ENCODE data around the gene SHOC2. TPM values are rescaled to one million over a fixed set of nuclear protein-coding genes. Genes with fewer than 3 reads are reported as not detected.

The SHOC2 gene
- total RNA-seq, 1 donor from 2014 or later: 106 TPM

GRCh38 chr10:110969183-110969582 is 49.8 kb downstream of the SHOC2 start:
- ChIA-PET CTCF (no interaction called here), POLR2A (no interaction called here)
- DNase-seq: no peak
- ATAC-seq (ENCODE audit: low read depth): no peak
- Mint-ChIP-seq H3K27me3 (no peaks in the 10 kb centered on the region), H3K9me3 (no peaks in the 10 kb centered on the region), H3K36me3 (ENCODE audit: low read depth) (peaks cover 38% of the 10 kb centered on the region), H3K4me3 (no peak overlapping the region), H3K4me1 (peaks cover 71% of the 10 kb centered on the region), H3K27ac (no peak overlapping the region)
- intact Hi-C loops (cut with micrococcal nuclease): no loop called here
- no peak for TF ChIP-seq CTCF (IDR thresholded peaks at IDR 0.05)

- Mint-ChIP-seq H3K27me3 (no peaks in the 10 kb centered on the region), H3K36me3 (ENCODE audit: low read depth) (peaks cover 35% of the 10 kb centered on the region), H3K4me3 (no peak overlapping the region), H3K27ac (no peak overlapping the region), H3K9me3 (no peaks in the 10 kb centered on the region), H3K4me1 (peaks cover 79% of the 10 kb centered on the region)
- ATAC-seq (ENCODE audit: low read depth) (no peak), DNase-seq (no peak)
- ChIA-PET POLR2A (no interaction called here), CTCF (no interaction called here)
- TF ChIP-seq CTCF (IDR thresholded peaks at IDR 0.05): no peak
- intact Hi-C loops (cut with micrococcal nuclease): loop anchor here (2.0 to 5.0 kb wide), 3 partner anchors 17 to 49 kb away; no protein-coding TSS in a partner anchor
These were observed 52.2 kb downstream of the SHOC2 start for GRCh38 chr10:110971638-110972037.

GRCh38 chr10:110972231-110973134 is 53.1 kb downstream of the SHOC2 start:
- POLR2A ChIA-PET: interaction anchor here (0.6 kb wide), 2 partner anchors 39 to 45 kb away, joined by 3 to 4 read pairs; no protein-coding TSS in a partner anchor
- H3K4me1 Mint-ChIP-seq: peaks cover 77% of the 10 kb centered on the region
- no peak for ATAC-seq (ENCODE audit: low read depth)
- H3K4me3 Mint-ChIP-seq: no peak overlapping the region
- H3K27me3 Mint-ChIP-seq: no peaks in the 10 kb centered on the region
- peaks cover 39% of the 10 kb centered on the region for H3K36me3 Mint-ChIP-seq (ENCODE audit: low read depth)
- peak overlapping the region; percentile 25 for H3K27ac Mint-ChIP-seq
- DNase-seq: no peak
- intact Hi-C loops (cut with micrococcal nuclease): loop anchor here (1.0 to 5.0 kb wide), 3 partner anchors 7 to 50 kb away; no protein-coding TSS in a partner anchor
- H3K9me3 Mint-ChIP-seq: no peaks in the 10 kb centered on the region
- TF ChIP-seq CTCF (IDR thresholded peaks at IDR 0.05): no peak
- CTCF ChIA-PET: no interaction called here

- Mint-ChIP-seq H3K27me3 (no peaks in the 10 kb centered on the region), H3K4me3 (peak overlapping the region; percentile 48), H3K27ac (peak overlapping the region; percentile 66), H3K4me1 (peaks cover 79% of the 10 kb centered on the region), H3K36me3 (ENCODE audit: low read depth) (peaks cover 39% of the 10 kb centered on the region), H3K9me3 (no peaks in the 10 kb centered on the region)
- ChIA-PET POLR2A (no interaction called here), CTCF (no interaction called here)
- no peak for TF ChIP-seq CTCF (IDR thresholded peaks at IDR 0.05)
- intact Hi-C loops (cut with micrococcal nuclease): loop anchor here (1.0 to 5.0 kb wide), 3 partner anchors 8 to 51 kb away; no protein-coding TSS in a partner anchor
- DNase-seq (no peak), ATAC-seq (ENCODE audit: low read depth) (peak; percentile 45)
These were observed 54.0 kb downstream of the SHOC2 start for GRCh38 chr10:110973400-110973799.

- Mint-ChIP-seq H3K36me3 (ENCODE audit: low read depth) (peaks cover 41% of the 10 kb centered on the region), H3K27ac (no peak overlapping the region), H3K9me3 (no peaks in the 10 kb centered on the region), H3K4me1 (peaks cover 85% of the 10 kb centered on the region), H3K27me3 (no peaks in the 10 kb centered on the region), H3K4me3 (no peak overlapping the region)
- ChIA-PET POLR2A (interaction anchor here (0.6 kb wide), 1 partner anchor 1402 kb away, joined by 3 read pairs; no protein-coding TSS in a partner anchor), CTCF (no interaction called here)
- no peak for TF ChIP-seq CTCF (IDR thresholded peaks at IDR 0.05)
- intact Hi-C loops (cut with micrococcal nuclease): no loop called here
- no peak for DNase-seq
- ATAC-seq (ENCODE audit: low read depth): no peak
These were observed 57.2 kb downstream of the SHOC2 start for GRCh38 chr10:110976577-110976976.
